ACHN (cell line): ENCODE measurements around the gene TMEM168.
"Not testable (repeated sequence)": the region's sequence is repeated elsewhere in the genome, so short reads cannot be mapped to it uniquely, and the experiment has no call there.

Experiments used
- DNase-seq: peaks from one replicate; pipeline ENCODE4 v3.0.0-alpha.2; 2015
- in situ Hi-C: cut with HindIII; loops from 2 replicates; pipeline ENCODE4 v1.10.0; 2017; ENCODE audit warnings: low sequenced_read_pairs, low pct_ligation_motif_present, low pct_unique_long_range_greater_than_20kb

Gene TMEM168

GRCh38 chr7:112740667-112741066 is 49.5 kb downstream of the TMEM168 start:
- no peak for DNase-seq
- in situ Hi-C loops = no loop called here

- in situ Hi-C loops = no loop called here
- DNase-seq = no peak
Measured at GRCh38 chr7:112739436-112740180, 50.6 kb downstream of the TMEM168 start.

DNA sequence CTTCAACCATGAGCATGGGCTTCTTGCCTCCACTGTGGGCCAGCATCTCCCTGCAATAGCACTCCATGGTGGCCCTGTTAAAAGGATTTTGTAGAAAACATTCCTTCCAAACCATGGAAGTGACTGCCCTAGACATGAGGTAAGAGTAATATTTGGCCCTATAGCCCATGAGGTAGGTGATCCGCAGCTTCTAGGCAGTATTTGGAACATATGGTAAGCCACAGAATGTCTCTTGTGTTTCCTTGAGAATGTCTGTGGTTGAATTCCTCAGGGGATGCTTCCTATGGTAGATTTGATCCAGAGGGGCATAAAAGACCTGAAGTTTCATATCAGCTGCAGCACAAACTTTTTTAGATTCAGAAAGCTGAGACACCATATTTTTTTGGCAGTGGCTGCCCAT is 54.9 kb downstream of the TMEM168 start:
- in situ Hi-C loops = no loop called here

DNA sequence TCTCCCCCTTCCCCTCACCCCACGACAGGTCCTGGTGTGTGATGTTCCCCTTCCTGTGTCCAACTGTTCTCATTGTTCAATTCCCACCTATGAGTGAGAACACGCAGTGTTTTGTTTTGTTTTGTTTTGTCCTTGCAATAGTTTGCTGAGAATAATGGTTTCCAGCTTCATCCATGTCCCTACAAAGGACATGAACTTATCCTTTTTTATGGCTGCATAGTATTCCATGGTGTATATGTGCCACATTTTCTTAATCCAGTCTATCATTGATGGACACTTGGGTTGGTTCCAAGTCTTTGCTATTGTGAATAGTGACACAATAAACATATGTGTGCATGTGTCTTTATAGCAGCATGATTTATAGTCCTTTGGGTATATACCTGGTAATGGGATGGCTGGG is 58.9 kb downstream of the TMEM168 start:
- in situ Hi-C loops, DNase-seq: not testable (repeated sequence)

More for the DNA sequence above, 54.9 kb downstream of the TMEM168 start:
- no peak for DNase-seq

DNA sequence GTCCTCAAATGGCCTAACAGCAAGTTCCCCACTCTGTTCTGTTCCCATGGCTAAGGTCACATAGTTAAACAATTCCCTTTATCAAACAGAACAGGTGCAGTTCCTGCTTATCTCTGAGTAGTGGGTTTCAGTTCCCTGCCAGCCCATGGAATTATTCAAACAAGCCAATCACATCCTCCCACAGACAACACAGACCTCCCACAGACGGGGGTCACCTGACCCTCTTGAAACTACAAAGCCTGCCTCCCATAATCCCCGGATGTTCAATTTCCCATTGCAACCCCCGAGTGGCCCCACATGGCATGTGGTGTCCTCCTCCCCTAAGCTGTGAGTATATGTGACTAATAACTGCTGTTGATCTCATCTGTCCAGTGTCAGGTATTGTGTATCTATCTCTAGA is 64.1 kb downstream of the TMEM168 start:
- no peak for DNase-seq

DNA sequence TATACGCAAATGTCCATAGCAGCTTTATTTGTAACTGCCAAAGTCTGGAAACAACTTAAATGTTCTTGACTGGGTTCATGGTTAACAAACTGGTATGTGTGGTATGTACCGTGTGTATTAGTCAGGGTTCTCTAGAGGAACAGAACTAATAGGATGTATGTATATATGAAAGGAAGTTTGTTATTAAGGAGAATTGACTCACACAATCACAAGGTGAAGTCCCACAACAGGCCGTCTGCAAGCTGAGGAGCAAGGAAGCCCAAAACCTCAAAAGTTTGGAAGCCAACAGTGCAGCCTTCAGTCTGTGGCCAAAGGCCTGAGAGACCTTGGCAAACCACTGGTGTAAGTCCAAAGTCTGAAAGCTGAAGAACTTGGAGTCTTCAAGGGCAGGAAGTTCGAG is 66.8 kb downstream of the TMEM168 start:
- in situ Hi-C loops = no loop called here
- peak; percentile 50 for DNase-seq

More for the DNA sequence above, 64.1 kb downstream of the TMEM168 start:
- in situ Hi-C loops = no loop called here

GRCh38 chr7:112721366-112721765 is 68.8 kb downstream of the TMEM168 start:
- DNase-seq = no peak
- in situ Hi-C loops = no loop called here

DNA sequence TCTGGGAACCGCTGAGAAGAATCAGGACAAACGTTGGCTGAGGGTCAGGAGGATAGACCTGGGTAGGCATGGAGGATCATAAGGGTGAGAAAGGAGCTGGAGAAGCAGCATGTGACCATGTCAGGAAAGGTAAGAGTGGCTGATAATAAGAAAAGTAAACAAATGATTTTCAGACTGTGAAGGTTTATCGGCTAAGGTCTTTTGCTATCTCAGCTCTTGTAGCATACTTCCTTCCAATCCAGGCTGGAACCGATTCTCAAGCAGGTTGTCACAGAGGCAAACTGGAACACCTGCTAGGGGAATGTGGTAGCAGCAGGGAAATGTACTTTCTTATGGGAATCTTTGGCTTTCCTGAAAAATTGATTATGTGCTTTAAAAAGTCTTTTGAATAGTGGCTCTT is 74.7 kb downstream of the TMEM168 start:
- DNase-seq = no peak
- in situ Hi-C loops = no loop called here

- DNase-seq = no peak
Measured at GRCh38 chr7:112714917-112715316, 75.3 kb downstream of the TMEM168 start.

More at GRCh38 chr7:112714917-112715316, 75.3 kb downstream of the TMEM168 start:
- in situ Hi-C loops = no loop called here
